Mesenchymal stem cell (in vitro differentiated cells and primary cell): Measurements from ENCODE around the gene COL6A3.
A peak's percentile ranks its signal among the peaks of the same experiment; 100 is the strongest.

Experiments
- DNase-seq: peaks from one replicate; pipeline ENCODE4 v3.0.0-alpha.2; 2013
- H2AFZ ChIP-seq: one replicate; pipeline ENCODE4 v1.6.1; 2013; ENCODE audit warnings: low read depth, mild to moderate bottlenecking, control low read depth, inconsistent platforms, low read length, moderate library complexity
- H2AK5ac ChIP-seq: 2 replicates; pipeline ENCODE4 v1.6.1; 2013; ENCODE audit warnings: low read length, moderate library complexity, mild to moderate bottlenecking, inconsistent platforms; ENCODE audit not compliant: severe bottlenecking
- H2BK120ac ChIP-seq: one replicate; pipeline ENCODE4 v1.6.1; 2013; ENCODE audit warnings: low read depth, mild to moderate bottlenecking, inconsistent platforms, low read length, moderate library complexity
- H2BK12ac ChIP-seq, 2 experiments: one replicate each; pipeline ENCODE4 v1.6.1; 2013; ENCODE audit warnings: inconsistent platforms in 2 of 2, low read length in 2 of 2, mild to moderate bottlenecking in 2 of 2, moderate library complexity in 2 of 2, control low read depth in 1 of 2
- H2BK15ac ChIP-seq: one replicate; pipeline ENCODE4 v1.6.1; 2013; ENCODE audit warnings: mild to moderate bottlenecking, low read depth, inconsistent platforms; ENCODE audit not compliant: poor library complexity, severe bottlenecking
- H2BK5ac ChIP-seq: 2 replicates; pipeline ENCODE4 v1.6.1; 2013; ENCODE audit warnings: low read depth, mild to moderate bottlenecking, low read length, control low read depth, inconsistent platforms; ENCODE audit not compliant: poor library complexity, severe bottlenecking
- H3K14ac ChIP-seq, 2 experiments: one replicate each; pipeline ENCODE4 v1.6.1; 2013; ENCODE audit warnings: inconsistent platforms in 2 of 2, low read length in 2 of 2, control low read depth in 1 of 2, mild to moderate bottlenecking in 1 of 2, moderate library complexity in 1 of 2
- H3K18ac ChIP-seq, 2 experiments: one replicate each; pipeline ENCODE4 v1.6.1; 2013; ENCODE audit warnings: inconsistent platforms in 2 of 2, low read length in 2 of 2, control low read depth in 1 of 2, low read depth in 1 of 2, mild to moderate bottlenecking in 1 of 2
- H3K23ac ChIP-seq, 2 experiments: one replicate each; pipeline ENCODE4 v1.6.1; 2013; ENCODE audit warnings: inconsistent platforms in 2 of 2, low read length in 2 of 2, mild to moderate bottlenecking in 2 of 2, moderate library complexity in 2 of 2, control low read depth in 1 of 2
- H3K27ac ChIP-seq: 2 replicates; pipeline ENCODE4 v1.5.1; 2013; ENCODE audit warnings: mild to moderate bottlenecking, moderate library complexity, low read length, control low read depth, inconsistent platforms; ENCODE audit not compliant: poor library complexity, severe bottlenecking
- H3K27me3 ChIP-seq, 2 experiments: 2 replicates each; pipeline versions ENCODE4 v1.6.1 to v1.7.0; 2013; ENCODE audit warnings: low read length in 2 of 2, mild to moderate bottlenecking in 2 of 2, moderate library complexity in 2 of 2, control low read depth in 1 of 2, inconsistent platforms in 1 of 2; ENCODE audit not compliant: control insufficient read depth in 1 of 2, insufficient read depth in 1 of 2
- H3K36me3 ChIP-seq, 2 experiments: 2 replicates each; pipeline versions ENCODE4 v1.6.1 to v1.7.0; 2013; ENCODE audit warnings: low read length in 2 of 2, control low read depth in 1 of 2, inconsistent platforms in 1 of 2, low read depth in 1 of 2, mild to moderate bottlenecking in 1 of 2; ENCODE audit not compliant: insufficient read depth in 2 of 2, control insufficient read depth in 1 of 2
- H3K4ac ChIP-seq, 2 experiments: one replicate each; pipeline ENCODE4 v1.6.1; 2013; ENCODE audit warnings: inconsistent platforms in 2 of 2, low read length in 2 of 2, mild to moderate bottlenecking in 2 of 2, moderate library complexity in 2 of 2, control low read depth in 1 of 2, low read depth in 1 of 2
- H3K4me1 ChIP-seq: 2 replicates; pipeline ENCODE4 v1.6.1; 2013; ENCODE audit warnings: low read depth, low read length, control low read depth; ENCODE audit not compliant: control insufficient read depth, insufficient read depth
- H3K4me2 ChIP-seq: 2 replicates; pipeline ENCODE4 v1.6.1; 2013; ENCODE audit warnings: low read length, mild to moderate bottlenecking, inconsistent platforms; ENCODE audit not compliant: poor library complexity, severe bottlenecking
- H3K4me3 ChIP-seq, 2 experiments: 2 replicates each; pipeline versions ENCODE4 v1.5.1 to v1.7.0; 2013; ENCODE audit warnings: low read length in 2 of 2, mild to moderate bottlenecking in 2 of 2, control low read depth in 1 of 2, low read depth in 1 of 2; ENCODE audit not compliant: insufficient read depth in 1 of 2
- H3K79me1 ChIP-seq: replicated peaks from 2 replicates; pipeline ENCODE4 v1.6.1; 2013; ENCODE audit warnings: mild to moderate bottlenecking, control low read depth, low read length, inconsistent platforms; ENCODE audit not compliant: poor library complexity, severe bottlenecking
- H3K9ac ChIP-seq: 2 replicates; pipeline ENCODE4 v1.7.0; 2013; ENCODE audit warnings: mild to moderate bottlenecking, low read length, moderate library complexity
- H3K9me3 ChIP-seq: 2 replicates; pipeline ENCODE4 v1.7.0; 2013; ENCODE audit warnings: mild to moderate bottlenecking, low read length; ENCODE audit not compliant: control insufficient read depth
- H4K8ac ChIP-seq: one replicate; pipeline ENCODE4 v1.6.1; 2013; ENCODE audit warnings: inconsistent platforms, mild to moderate bottlenecking, low read length, moderate library complexity
- H4K91ac ChIP-seq: one replicate; pipeline ENCODE4 v1.6.1; 2013; ENCODE audit warnings: mild to moderate bottlenecking, low read length, inconsistent platforms
- WGBS: methylation state at CpG from one replicate; pipeline ENCODE4 v1.1.7; 2013; ENCODE audit warnings: mixed read lengths; 5-methylcytosine and 5-hydroxymethylcytosine counted together

COL6A3 gene

GRCh38 chr2:237299906-237300305, 114.1 kb downstream of the COL6A3 start:
- Histone ChIP-seq H3K27ac (peak overlapping the region; percentile 90), H2BK12ac (peak overlapping the region; percentile 91 to 98), H3K27me3 (no peaks in the 10 kb centered on the region), H3K4ac (peak overlapping the region; percentile 16 to 85), H3K9ac (peak overlapping the region; percentile 58), H3K4me2 (no peak overlapping the region), H3K4me1 (peaks cover 24% of the 10 kb centered on the region), H2AK5ac (peak overlapping the region; percentile 52), H3K4me3 (no peak overlapping the region), H3K18ac (peak overlapping the region; percentile 55 to 67), H3K23ac (no peak overlapping the region), H4K91ac (peak overlapping the region; percentile 85), H4K8ac (no peak overlapping the region), H3K36me3 (no peaks in the 10 kb centered on the region), H2BK15ac (no peak overlapping the region), H3K79me1 (no peaks in the 10 kb centered on the region), H3K14ac (no peak overlapping the region), H2BK5ac (peak overlapping the region; percentile 36), H2AFZ (no peak overlapping the region), H3K9me3 (peaks cover 4% of the 10 kb centered on the region), H2BK120ac (no peak overlapping the region)
- DNase-seq: peak; percentile 92
- no CpG with 5 or more reads among the region's 3 CpGs for whole genome bisulfite sequencing

DNA sequence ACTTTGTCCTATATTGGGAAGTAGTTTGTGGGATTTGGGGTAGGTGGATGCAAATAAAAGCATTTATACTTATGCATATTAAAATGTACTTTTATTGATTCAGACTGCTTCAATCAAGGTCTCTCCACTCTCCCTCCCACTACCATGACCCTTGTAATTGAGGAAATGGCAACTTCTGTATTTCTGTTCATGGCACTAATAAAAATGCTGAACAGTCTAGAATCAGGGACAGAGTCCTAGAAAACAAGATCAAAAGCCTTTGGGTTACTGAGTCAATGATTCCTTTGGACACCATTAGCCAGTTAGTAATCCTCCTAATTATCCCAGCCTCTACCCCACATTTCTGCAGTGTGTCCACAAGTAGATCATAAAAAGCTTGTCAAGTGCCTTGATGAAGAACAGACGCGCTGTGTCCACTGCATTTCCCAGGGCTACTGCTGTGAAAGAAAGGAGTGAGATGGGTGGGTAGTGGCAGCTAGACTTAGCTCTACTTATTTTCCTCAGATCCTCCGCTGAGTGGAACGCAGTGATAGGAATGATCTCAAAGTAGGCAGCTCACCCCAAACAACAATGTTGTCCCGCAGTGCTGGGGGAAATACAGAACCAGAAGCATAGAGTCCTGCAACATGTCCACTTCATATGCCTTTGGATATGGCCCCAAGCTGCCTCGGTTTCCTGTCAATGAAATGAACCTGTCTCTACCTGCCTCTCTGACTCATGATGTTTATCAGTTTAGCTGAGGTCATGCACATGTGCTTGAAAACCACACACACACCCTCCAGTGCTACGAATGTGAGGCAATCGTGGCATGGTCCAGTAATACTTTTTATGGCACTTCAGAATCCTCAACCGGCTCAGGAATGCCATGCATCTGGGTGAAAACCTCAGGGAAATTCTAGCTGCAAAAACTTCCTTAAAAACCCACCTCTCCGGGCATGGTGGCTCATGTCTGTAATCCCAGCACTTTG, 115.5 kb downstream of the COL6A3 start:
- peak overlapping the region; percentile 78 for H3K9ac ChIP-seq
- peak overlapping the region; percentile 78 to 94 for H2BK12ac ChIP-seq
- H3K23ac ChIP-seq: peak overlapping the region in 1 of 2 experiments; percentile 6
- no peak overlapping the region for H3K4me2 ChIP-seq
- no peak overlapping the region for H2AFZ ChIP-seq
- H3K4ac ChIP-seq: peak overlapping the region; percentile 12 to 36
- peaks cover under 1% of the 10 kb centered on the region for H3K9me3 ChIP-seq
- peak overlapping the region; percentile 90 for H3K27ac ChIP-seq
- peak overlapping the region; percentile 42 for H2AK5ac ChIP-seq
- H2BK5ac ChIP-seq: peak overlapping the region; percentile 11
- H3K36me3 ChIP-seq: no peaks in the 10 kb centered on the region
- no peak overlapping the region for H3K14ac ChIP-seq
- H3K79me1 ChIP-seq: no peaks in the 10 kb centered on the region
- peaks cover 24% of the 10 kb centered on the region for H3K4me1 ChIP-seq
- H2BK15ac ChIP-seq: no peak overlapping the region
- H3K18ac ChIP-seq: peak overlapping the region; percentile 2 to 92
- no peak overlapping the region for H3K4me3 ChIP-seq
- WGBS: 8% methylated on average over 10 of the region's 10 CpGs
- H3K27me3 ChIP-seq: no peaks in the 10 kb centered on the region
- H4K8ac ChIP-seq: peak overlapping the region; percentile 72
- peak overlapping the region; percentile 27 for H2BK120ac ChIP-seq
- peak; percentile 93 for DNase-seq
- peak overlapping the region; percentile 84 for H4K91ac ChIP-seq

DNA sequence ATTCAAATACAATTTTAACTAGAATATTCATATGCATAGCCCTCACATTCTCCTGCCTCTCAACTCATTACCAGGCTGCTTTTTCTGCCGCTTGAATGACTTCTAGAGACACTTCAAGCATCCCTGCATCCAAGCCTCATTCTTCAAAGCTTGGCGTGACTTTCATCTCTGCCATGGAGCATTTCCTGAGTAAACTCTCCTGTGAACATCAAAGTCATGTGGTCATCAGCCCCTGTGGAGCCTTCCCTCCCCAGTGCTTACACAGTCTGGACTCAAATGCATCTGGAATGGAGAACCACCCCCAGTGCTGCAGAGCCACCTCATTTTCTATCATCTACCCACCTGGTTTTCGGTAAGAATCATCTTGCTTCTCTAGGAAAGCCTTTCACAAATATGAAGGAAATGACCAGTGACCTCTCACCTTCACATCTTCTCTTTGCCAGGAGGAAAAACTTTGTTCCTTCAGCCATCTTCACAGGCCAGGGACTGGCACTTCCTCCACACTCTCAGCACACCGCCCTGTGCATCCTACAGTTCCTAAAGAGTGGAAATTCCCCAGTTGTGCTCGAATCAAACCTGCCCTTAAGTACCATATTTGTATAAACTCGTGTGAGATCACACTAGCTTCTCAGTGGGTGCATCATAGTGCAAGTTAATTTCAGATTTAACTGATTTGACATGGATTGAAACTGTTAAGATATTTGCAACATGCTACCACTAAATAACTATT, 116.4 kb downstream of the COL6A3 start:
- Histone ChIP-seq H2BK120ac (peak overlapping the region; percentile 29), H3K27me3 (no peaks in the 10 kb centered on the region), H2AK5ac (no peak overlapping the region), H4K91ac (peak overlapping the region; percentile 22), H2BK15ac (no peak overlapping the region), H3K4me3 (no peak overlapping the region), H4K8ac (peak overlapping the region; percentile 33), H3K4ac (peak overlapping the region; percentile 82 to 97), H3K18ac (peak overlapping the region; percentile 71 to 84), H3K4me1 (peaks cover 24% of the 10 kb centered on the region), H3K36me3 (no peaks in the 10 kb centered on the region), H3K4me2 (no peak overlapping the region), H3K9me3 (no peaks in the 10 kb centered on the region), H3K14ac (peak overlapping the region in 1 of 2 experiments; percentile 83), H3K23ac (no peak overlapping the region), H3K79me1 (no peaks in the 10 kb centered on the region), H2AFZ (no peak overlapping the region), H2BK12ac (peak overlapping the region; percentile 15 to 95), H3K27ac (peak overlapping the region; percentile 90), H3K9ac (peak overlapping the region; percentile 78), H2BK5ac (no peak overlapping the region)
- 61% methylated on average over 4 of the region's 6 CpGs for WGBS
- peak; percentile 71 for DNase-seq

DNA sequence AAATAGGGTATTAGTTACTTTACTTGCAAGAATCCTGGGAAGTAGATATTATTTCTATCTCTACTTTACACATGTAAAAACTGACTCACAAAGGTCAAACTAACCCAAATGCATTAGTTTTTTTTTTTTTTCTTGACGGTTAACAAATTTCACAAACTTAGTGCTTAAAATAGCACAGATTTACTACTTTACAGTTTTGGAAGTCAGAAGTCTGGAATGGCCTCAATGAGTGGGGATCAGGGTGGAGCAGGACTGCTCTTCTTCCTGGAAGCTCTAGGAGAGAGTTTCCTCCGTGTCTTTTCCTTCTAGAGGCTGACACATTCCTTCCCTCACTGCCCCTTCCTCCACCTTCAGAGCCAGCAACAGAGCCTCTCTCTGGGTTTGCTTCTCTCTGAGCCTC, 117.2 kb downstream of the COL6A3 start:
- DNase-seq: peak; percentile 80
- Histone ChIP-seq H3K79me1 (no peaks in the 10 kb centered on the region), H2BK120ac (peak overlapping the region; percentile 22), H4K8ac (peak overlapping the region; percentile 10), H3K9ac (peak overlapping the region; percentile 78), H3K18ac (peak overlapping the region; percentile 40 to 96), H3K27ac (peak overlapping the region; percentile 90), H3K4me2 (no peak overlapping the region), H3K23ac (no peak overlapping the region), H3K4me1 (peaks cover 24% of the 10 kb centered on the region), H2BK15ac (no peak overlapping the region), H3K36me3 (no peaks in the 10 kb centered on the region), H3K4me3 (no peak overlapping the region), H2BK12ac (peak overlapping the region; percentile 60 to 93), H3K4ac (peak overlapping the region; percentile 5 to 96), H3K27me3 (no peaks in the 10 kb centered on the region), H4K91ac (peak overlapping the region; percentile 40), H2AK5ac (peak overlapping the region; percentile 54), H2AFZ (no peak overlapping the region), H2BK5ac (peak overlapping the region; percentile 83), H3K9me3 (no peaks in the 10 kb centered on the region), H3K14ac (no peak overlapping the region)
- 0% methylated on average over 1 of the region's 2 CpGs for WGBS
